GM12875 (cell line): ENCODE results near the gene CHL1.

ENCODE experiments used
- H3K4me3 ChIP-seq: one replicate; pipeline ENCODE4 v1.5.1; 2011; ENCODE audit warnings: low read depth, low read length, control low read depth
- TF ChIP-seq, protein P1 (sequence below): IDR thresholded peaks from 2 replicates; pipeline ENCODE4 v1.5.1; 2011; ENCODE audit warnings: low read depth, mild to moderate bottlenecking, control low read depth, inconsistent platforms, low read length, moderate library complexity, borderline replicate concordance; ENCODE audit not compliant: insufficient read depth

The CHL1 gene

DNA sequence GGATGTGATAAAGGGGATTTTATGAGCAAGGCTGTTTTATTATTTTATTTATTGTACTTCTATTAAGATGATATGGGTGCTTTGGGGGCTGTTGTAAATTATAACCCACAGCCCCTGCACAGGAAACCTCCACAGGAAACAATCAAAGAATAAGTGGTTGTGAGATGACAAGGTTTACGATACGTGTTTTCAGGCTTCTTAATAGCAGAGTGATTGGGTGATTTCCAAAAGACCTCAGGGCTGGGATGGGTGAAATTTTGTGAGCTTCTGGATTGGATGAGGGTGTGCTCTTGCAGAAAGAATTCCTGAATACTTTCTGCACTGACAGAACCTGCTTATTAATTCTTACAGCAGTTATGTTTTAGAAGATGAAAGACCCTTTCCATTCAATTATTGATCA is 21.4 kb downstream of the CHL1 start:
- TF ChIP-seq, protein P1, sequence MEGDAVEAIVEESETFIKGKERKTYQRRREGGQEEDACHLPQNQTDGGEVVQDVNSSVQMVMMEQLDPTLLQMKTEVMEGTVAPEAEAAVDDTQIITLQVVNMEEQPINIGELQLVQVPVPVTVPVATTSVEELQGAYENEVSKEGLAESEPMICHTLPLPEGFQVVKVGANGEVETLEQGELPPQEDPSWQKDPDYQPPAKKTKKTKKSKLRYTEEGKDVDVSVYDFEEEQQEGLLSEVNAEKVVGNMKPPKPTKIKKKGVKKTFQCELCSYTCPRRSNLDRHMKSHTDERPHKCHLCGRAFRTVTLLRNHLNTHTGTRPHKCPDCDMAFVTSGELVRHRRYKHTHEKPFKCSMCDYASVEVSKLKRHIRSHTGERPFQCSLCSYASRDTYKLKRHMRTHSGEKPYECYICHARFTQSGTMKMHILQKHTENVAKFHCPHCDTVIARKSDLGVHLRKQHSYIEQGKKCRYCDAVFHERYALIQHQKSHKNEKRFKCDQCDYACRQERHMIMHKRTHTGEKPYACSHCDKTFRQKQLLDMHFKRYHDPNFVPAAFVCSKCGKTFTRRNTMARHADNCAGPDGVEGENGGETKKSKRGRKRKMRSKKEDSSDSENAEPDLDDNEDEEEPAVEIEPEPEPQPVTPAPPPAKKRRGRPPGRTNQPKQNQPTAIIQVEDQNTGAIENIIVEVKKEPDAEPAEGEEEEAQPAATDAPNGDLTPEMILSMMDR = no peak
- H3K4me3 ChIP-seq = no peak overlapping the region

DNA sequence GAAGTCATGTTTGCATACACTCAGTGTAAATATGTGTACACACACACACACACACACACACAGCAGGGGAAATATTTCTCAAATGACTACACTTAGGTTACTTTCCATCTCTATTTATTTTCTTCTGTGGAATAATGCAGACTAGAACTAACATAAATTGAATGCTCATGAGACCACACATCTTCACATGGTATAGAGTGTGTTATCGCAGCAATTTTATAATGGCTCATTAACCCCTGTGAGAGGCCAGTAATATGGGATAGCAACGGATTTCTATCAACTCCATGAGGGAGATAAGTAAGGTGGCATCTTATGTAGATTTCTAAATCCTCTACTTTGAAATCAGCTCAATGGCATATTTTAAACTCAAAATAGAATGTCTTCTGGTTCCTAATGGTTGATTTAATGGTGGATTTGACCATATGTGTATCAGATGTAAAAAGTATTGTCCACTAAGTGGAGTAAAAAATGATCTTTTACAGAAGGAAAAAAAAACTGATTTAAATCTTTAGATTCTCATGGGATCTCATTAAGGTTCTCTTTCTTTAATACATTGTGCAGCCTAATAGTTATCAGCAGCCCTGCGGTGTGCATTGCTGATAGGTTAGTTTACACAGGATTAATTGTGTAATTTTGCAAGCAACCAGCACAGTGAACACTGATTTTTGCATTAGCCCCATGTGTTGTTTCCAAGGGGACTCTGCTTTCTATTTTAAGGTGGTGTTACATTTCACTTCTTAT is 32.0 kb downstream of the CHL1 start:
- H3K4me3 ChIP-seq = no peak overlapping the region
- TF ChIP-seq, protein P1 = no peak

DNA sequence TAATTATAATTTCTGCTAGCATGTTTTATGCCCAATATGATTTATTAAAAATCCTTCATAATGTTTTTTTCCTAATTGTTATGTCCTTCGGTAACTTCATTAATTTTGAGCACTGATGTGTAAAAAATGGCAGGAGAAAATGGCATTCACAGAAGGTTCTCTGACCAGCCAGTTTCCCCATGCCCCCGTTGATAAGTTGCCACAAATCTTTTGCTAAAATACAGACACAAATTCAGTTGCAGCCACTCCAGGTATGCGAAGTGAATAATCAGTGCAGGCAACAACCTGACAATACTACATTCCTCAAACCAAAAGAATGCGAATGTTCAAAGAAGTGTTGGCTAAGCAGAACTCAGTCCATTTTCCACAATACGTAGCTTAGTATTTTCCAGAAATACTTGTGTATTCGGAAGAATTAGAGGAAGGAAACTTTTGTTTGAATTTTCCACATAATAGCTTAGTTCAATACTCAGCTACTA is 32.7 kb downstream of the CHL1 start:
- TF ChIP-seq, protein P1 = no peak
- H3K4me3 ChIP-seq = no peak overlapping the region

DNA sequence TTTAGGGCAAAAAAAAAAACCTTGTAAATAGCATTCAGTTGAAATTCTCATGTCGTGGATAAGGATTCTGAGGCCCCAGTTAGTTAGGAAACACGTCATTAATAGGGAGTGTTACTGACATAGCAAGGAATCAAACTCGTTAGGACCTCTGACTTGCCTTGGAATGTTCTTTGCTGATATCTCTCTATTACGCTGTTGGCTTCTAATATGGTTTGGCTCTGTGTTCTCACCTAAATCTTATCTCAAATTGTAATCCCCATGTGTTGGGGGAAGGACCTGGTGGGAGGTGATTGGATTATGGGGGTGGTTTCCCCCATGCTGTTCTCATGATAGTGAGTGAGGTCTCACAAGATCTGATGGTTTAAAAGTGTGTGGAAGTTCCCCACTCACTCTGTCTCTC is 40.3 kb downstream of the CHL1 start:
- TF ChIP-seq, protein P1 = no peak
- no peak overlapping the region for H3K4me3 ChIP-seq

DNA sequence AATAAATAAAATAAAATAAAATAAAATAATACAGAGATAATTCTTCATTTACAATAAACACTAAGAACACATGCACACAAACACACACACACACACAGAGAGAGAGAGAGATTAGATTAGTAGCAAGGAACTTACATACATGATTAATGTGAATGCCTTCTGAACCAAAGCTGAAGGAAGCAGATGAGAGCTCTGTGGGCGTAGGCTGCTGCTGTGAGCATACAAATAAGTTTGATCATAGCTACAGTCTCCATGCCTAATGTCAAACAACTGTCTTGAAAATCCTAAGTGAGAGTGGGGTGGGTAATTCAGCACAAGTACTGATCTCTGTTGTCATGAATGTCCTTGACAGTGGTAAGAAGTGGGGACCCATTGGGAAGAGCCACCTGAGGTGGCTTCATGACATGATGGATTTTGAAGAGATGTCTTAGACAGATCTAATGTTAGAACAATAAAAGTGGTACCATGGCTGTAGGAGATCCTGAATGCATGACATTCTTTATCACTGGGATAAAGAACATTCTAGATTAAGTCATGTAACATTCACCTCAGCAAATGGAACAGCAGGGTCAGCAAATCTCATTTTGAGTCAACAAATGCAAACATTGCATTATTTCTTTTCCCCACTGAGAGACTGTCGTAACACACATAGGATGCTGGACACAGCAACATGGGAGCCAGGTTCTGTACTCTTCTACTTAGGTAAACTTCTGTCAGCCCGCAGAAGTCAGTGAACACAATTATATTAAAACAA is 46.2 kb downstream of the CHL1 start:
- no peak overlapping the region for H3K4me3 ChIP-seq
- TF ChIP-seq, protein P1 = no peak

DNA sequence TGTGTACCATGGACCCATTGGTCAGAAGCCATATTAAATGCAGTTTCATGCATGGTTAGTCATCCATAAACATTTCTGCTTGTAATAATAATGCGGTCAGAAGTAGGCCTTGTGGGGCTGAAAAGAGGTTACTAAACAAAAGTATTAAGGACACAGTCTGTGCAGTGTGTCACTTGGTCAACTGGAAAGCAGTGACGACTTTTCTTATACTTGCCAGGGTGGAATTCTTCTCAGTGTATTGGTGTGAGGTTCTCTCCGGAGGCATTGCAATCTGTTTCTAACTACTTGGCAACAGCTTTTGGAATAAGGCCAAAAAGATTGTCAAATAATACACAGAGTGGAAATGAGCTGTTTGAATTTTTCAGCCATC is 46.8 kb downstream of the CHL1 start:
- TF ChIP-seq, protein P1 = no peak
- no peak overlapping the region for H3K4me3 ChIP-seq

DNA sequence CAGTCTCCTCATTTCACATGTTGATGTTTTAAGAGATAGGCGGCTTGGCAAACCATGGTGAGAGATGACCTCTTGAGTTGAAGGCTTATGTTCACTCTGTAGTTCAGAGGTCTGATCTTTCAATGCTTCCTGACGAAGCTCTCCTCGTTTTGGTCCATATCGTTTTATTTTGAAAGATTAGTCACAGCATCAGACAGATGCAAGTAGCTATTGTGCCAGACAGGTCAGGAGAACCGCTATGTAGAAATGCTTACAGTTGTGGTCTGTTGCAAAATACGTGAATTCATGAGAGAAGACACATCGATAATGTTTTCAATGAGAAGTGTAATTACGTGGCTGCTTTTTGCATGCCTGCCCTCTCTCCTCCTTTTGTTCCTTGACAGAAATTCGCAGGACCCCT is 47.5 kb downstream of the CHL1 start:
- TF ChIP-seq, protein P1 = no peak
- H3K4me3 ChIP-seq = no peak overlapping the region
